HL-60 (cell line): ENCODE data around the gene STEAP3.

Source experiments
- DNase-seq, 2 experiments: peaks; one replicate each; pipeline ENCODE4 v3.0.0-alpha.2; 2010 to 2020; ENCODE audit warnings: low read depth in 1 of 2, low spot score in 1 of 2
- H3K27ac ChIP-seq: fragments of 250-450 bp; sonication (Bioruptor Pico); replicated peaks from 2 replicates; pipeline ENCODE4 v1.5.1; 2020; ENCODE audit warnings: mild to moderate bottlenecking, moderate library complexity
- H3K27me3 ChIP-seq: fragments of 250-450 bp; sonication (Bioruptor Pico); 2 replicates; pipeline ENCODE4 v1.5.1; 2021; ENCODE audit warnings: mild to moderate bottlenecking, moderate library complexity; ENCODE audit not compliant: insufficient read depth, poor library complexity, severe bottlenecking
- H3K4me3 ChIP-seq: replicated peaks from 2 replicates; pipeline ENCODE4 v1.5.1; 2011; ENCODE audit warnings: mild to moderate bottlenecking, control low read depth, low read length; ENCODE audit not compliant: insufficient read depth
- GABPA ChIP-seq: IDR thresholded peaks from 2 replicates; pipeline ENCODE4 v1.6.1; 2012; ENCODE audit warnings: low read depth
- POLR2AphosphoS5 ChIP-seq: IDR thresholded peaks from 2 replicates; pipeline ENCODE4 v1.6.1; 2012; ENCODE audit warnings: low read depth
- SPI1 ChIP-seq: IDR thresholded peaks from 2 replicates; pipeline ENCODE4 v1.6.1; 2012; ENCODE audit warnings: low read depth, mild to moderate bottlenecking, borderline replicate concordance
- TF ChIP-seq, protein P1 (sequence below): IDR thresholded peaks from one replicate; pipeline ENCODE4 v1.5.1; 2011; ENCODE audit warnings: low read length, control low read depth, inconsistent platforms; ENCODE audit not compliant: insufficient read depth
- TF ChIP-seq, protein P2 (sequence below): IDR thresholded peaks from 2 replicates; pipeline ENCODE4 v1.6.1; 2012; ENCODE audit warnings: low read depth; ENCODE audit not compliant: insufficient replicate concordance

Gene STEAP3

DNA sequence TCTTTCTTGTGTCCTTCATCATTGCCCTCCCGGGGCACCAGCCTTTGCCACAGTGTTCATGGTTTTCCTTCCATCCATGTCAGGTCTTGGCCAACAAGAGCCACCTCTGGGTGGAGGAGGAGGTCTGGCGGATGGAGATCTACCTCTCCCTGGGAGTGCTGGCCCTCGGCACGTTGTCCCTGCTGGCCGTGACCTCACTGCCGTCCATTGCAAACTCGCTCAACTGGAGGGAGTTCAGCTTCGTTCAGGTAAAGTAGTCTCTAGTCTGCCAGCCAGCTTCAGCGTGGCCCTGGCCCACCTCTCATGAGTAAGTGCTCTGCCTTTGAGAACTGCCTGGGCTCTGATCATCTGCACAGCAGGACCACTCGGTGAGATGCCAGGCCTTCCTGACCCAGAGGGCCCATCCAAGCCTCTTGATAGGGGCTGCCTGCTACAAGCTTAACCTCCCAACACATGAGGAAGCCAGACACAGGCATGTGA, 31.0 kb downstream of the STEAP3 start:
- H3K27ac ChIP-seq, result no peak overlapping the region

DNA sequence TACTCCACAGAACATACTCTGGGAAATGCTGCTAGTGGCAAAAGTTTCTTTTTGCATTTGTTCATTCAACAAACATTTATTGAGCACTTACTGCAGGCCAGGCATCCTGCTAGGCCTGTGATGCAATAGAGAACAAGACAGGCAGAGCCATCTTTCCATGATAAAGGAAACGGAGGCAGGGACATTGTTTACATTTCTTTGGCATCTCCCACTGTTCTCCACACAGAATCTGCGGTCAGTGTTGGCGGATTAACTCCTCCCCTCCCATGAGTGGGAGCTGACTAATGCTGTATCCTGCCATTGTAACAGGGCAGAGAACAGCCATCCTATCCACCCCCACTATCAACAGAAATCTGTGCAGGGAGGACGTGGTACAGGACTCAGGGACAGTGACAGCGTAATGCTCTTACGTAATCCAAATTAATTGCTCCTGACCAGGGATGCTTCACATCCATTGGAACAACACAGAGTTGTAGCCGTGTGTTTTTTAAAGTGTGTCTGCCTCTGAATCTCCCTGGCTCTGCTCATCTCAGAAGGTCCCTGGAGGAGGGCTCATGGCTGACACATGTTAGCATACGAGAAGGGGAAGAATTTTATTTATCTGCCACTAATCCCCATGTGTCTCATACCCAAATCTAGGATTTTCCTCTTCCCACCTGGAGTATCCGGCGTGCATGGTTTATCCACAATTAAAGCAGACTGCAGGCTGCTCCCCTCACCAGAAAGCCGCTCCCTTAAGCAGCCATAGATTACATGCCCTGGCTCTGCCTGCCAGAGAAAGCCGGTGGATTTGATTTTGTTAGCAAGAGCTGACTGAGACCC, 32.3 kb downstream of the STEAP3 start:
- Histone ChIP-seq H3K4me3 (no peak overlapping the region), H3K27me3 (no peaks in the 10 kb centered on the region), H3K27ac (no peak overlapping the region)
- no peak for DNase-seq
- TF ChIP-seq, protein P1, sequence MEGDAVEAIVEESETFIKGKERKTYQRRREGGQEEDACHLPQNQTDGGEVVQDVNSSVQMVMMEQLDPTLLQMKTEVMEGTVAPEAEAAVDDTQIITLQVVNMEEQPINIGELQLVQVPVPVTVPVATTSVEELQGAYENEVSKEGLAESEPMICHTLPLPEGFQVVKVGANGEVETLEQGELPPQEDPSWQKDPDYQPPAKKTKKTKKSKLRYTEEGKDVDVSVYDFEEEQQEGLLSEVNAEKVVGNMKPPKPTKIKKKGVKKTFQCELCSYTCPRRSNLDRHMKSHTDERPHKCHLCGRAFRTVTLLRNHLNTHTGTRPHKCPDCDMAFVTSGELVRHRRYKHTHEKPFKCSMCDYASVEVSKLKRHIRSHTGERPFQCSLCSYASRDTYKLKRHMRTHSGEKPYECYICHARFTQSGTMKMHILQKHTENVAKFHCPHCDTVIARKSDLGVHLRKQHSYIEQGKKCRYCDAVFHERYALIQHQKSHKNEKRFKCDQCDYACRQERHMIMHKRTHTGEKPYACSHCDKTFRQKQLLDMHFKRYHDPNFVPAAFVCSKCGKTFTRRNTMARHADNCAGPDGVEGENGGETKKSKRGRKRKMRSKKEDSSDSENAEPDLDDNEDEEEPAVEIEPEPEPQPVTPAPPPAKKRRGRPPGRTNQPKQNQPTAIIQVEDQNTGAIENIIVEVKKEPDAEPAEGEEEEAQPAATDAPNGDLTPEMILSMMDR, result no peak
- no peak for TF ChIP-seq GABPA

More for the DNA sequence above, 31.0 kb downstream of the STEAP3 start:
- Histone ChIP-seq H3K4me3 (no peak overlapping the region), H3K27me3 (no peaks in the 10 kb centered on the region)
- no peak for TF ChIP-seq POLR2AphosphoS5
- TF ChIP-seq GABPA, result no peak
- no peak for TF ChIP-seq SPI1
- TF ChIP-seq, protein P1, result no peak
- TF ChIP-seq, protein P2, sequence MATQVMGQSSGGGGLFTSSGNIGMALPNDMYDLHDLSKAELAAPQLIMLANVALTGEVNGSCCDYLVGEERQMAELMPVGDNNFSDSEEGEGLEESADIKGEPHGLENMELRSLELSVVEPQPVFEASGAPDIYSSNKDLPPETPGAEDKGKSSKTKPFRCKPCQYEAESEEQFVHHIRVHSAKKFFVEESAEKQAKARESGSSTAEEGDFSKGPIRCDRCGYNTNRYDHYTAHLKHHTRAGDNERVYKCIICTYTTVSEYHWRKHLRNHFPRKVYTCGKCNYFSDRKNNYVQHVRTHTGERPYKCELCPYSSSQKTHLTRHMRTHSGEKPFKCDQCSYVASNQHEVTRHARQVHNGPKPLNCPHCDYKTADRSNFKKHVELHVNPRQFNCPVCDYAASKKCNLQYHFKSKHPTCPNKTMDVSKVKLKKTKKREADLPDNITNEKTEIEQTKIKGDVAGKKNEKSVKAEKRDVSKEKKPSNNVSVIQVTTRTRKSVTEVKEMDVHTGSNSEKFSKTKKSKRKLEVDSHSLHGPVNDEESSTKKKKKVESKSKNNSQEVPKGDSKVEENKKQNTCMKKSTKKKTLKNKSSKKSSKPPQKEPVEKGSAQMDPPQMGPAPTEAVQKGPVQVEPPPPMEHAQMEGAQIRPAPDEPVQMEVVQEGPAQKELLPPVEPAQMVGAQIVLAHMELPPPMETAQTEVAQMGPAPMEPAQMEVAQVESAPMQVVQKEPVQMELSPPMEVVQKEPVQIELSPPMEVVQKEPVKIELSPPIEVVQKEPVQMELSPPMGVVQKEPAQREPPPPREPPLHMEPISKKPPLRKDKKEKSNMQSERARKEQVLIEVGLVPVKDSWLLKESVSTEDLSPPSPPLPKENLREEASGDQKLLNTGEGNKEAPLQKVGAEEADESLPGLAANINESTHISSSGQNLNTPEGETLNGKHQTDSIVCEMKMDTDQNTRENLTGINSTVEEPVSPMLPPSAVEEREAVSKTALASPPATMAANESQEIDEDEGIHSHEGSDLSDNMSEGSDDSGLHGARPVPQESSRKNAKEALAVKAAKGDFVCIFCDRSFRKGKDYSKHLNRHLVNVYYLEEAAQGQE, result no peak
- no peak for DNase-seq

DNA sequence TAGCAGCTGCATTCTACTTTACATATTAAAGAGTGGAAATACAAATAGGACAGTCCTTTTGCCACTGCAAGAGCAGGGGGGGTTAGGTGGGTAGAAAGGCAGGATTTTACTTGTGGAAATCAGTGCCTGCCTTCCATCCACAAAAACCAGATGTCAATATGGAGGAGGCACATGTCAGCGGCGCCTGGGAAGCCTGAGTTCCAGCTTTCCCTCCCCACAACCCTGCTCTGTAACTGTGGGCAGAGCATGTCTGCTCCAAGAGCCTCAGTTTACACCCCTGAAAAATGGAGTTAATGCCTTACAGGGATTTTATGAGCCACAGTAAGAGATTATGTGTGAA, 32.9 kb downstream of the STEAP3 start:
- TF ChIP-seq SPI1 (no peak), GABPA (no peak), POLR2AphosphoS5 (no peak)
- TF ChIP-seq, protein P1, result no peak
- TF ChIP-seq, protein P2, result no peak
- H3K27me3 ChIP-seq, result no peaks in the 10 kb centered on the region
- no peak for DNase-seq
- H3K27ac ChIP-seq, result no peak overlapping the region
- H3K4me3 ChIP-seq, result no peak overlapping the region

DNA sequence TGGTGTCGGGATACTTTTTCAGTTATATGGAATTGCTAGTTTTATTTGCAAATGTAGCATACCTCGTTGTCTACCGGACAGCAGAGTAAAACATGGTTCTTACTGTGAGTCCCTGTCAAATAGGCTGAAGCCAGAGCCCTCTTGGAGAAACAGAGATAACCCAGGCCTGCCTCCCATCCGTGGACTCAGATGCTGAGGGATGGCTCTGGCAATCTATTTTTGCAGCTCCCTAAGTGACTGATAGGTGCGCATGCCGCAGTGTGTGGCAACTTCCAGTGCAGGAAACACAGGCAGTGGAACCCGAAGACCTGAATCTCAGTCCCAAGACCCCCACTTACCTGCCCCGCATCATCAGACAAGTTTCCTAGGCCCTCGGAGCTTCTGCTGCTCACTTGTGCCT, 33.6 kb downstream of the STEAP3 start:
- H3K4me3 ChIP-seq, result no peak overlapping the region
- no peaks in the 10 kb centered on the region for H3K27me3 ChIP-seq
- DNase-seq, result no peak
- TF ChIP-seq GABPA (no peak), POLR2AphosphoS5 (no peak), SPI1 (no peak)
- TF ChIP-seq, protein P2, result no peak
- TF ChIP-seq, protein P1, result no peak
- no peak overlapping the region for H3K27ac ChIP-seq
